ENCODE data around the gene LRRIQ1. TPM values are rescaled to one million over a fixed set of nuclear protein-coding genes. Genes with fewer than 3 reads are reported as not detected.
"Not testable (repeated sequence)": the region's sequence is repeated elsewhere in the genome, so short reads cannot be mapped to it uniquely, and the experiment has no call there.

LRRIQ1 gene
- total RNA-seq, 1 experiment from 2014 or later = 5.2 TPM

DNA sequence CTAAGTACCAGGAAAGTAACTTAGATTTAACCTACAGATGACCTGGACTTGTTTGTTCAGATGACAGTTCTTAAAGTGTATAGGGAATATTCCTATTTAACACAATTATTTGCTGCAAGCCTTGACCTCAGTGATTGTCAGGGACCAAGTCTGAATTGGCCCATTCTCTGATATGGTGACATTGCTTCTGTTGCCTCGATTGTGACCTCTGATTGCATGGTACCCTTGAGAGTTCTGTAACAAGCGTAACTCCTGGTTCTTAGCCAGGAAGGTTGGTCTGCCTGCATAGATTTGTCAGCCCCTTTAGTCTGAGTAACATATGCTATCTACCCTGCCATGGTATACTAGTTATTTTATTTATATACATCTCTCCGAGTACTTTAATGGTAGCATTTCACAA, 150.1 kb downstream of the LRRIQ1 start:
- ChIA-PET POLR2A (ENCODE audit: unreplicated experiment) (no interaction called here), CTCF (no interaction called here)
- no peak overlapping the region for H3K27ac ChIP-seq
- H3K4me2 ChIP-seq = no peak overlapping the region
- H2AFZ ChIP-seq = no peak overlapping the region
- no peak for TF ChIP-seq EZH2 (IDR thresholded peaks at IDR 0.05; ENCODE audit: low read depth)
- TF ChIP-seq, protein P1, sequence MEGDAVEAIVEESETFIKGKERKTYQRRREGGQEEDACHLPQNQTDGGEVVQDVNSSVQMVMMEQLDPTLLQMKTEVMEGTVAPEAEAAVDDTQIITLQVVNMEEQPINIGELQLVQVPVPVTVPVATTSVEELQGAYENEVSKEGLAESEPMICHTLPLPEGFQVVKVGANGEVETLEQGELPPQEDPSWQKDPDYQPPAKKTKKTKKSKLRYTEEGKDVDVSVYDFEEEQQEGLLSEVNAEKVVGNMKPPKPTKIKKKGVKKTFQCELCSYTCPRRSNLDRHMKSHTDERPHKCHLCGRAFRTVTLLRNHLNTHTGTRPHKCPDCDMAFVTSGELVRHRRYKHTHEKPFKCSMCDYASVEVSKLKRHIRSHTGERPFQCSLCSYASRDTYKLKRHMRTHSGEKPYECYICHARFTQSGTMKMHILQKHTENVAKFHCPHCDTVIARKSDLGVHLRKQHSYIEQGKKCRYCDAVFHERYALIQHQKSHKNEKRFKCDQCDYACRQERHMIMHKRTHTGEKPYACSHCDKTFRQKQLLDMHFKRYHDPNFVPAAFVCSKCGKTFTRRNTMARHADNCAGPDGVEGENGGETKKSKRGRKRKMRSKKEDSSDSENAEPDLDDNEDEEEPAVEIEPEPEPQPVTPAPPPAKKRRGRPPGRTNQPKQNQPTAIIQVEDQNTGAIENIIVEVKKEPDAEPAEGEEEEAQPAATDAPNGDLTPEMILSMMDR (conservative IDR thresholded peaks at IDR 0.05) = no peak
- H3K36me3 ChIP-seq (ENCODE audit: low read depth) = no peaks in the 10 kb centered on the region
- H3K9me2 ChIP-seq (ENCODE audit: insufficient read depth) = no peaks in the 10 kb centered on the region
- no peaks in the 10 kb centered on the region for H3F3A ChIP-seq (ENCODE audit: insufficient read depth, low read depth)
- no TSS peak for BruUV-seq (replicated peaks)
- no peaks in the 10 kb centered on the region for H3K79me2 ChIP-seq (ENCODE audit: low read depth)
- no peaks in the 10 kb centered on the region for H3K27me3 ChIP-seq (ENCODE audit: insufficient read depth, low read depth)
- H3K9me3 ChIP-seq (ENCODE audit: insufficient read depth, low read depth) = no peaks in the 10 kb centered on the region
- intact Hi-C loops (cut with micrococcal nuclease; ENCODE audit: unreplicated experiment) = no loop called here
- H3K4me1 ChIP-seq (replicated peaks; ENCODE audit: insufficient read depth) = no peaks in the 10 kb centered on the region
- no peak for DNase-seq
- H4K20me1 ChIP-seq (ENCODE audit: insufficient read depth) = no peaks in the 10 kb centered on the region
- H3K4me3 ChIP-seq = no peak overlapping the region

DNA sequence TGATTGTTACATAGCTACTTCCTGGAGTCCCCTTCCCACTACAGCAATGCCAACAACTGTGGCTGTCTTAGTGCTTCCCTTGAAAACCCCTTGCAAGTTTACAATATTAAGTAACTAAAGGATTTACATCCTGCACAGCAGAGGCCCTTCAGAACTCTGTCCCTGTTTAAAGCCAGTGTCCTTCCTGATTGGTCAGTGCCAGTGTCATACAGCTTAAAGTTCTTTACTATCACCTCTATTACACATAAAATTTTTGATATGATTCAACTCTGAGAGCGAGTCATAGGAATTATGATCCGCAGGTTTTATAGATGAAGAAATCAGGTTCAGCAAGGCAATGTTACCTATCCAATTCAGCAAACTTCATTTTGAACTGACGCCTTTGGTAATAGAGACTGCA, 152.5 kb downstream of the LRRIQ1 start:
- H3K4me2 ChIP-seq = no peak overlapping the region
- no peaks in the 10 kb centered on the region for H3K4me1 ChIP-seq (replicated peaks; ENCODE audit: insufficient read depth)
- no TSS peak for BruUV-seq (replicated peaks)
- no peaks in the 10 kb centered on the region for H3K9me2 ChIP-seq (ENCODE audit: insufficient read depth)
- no peaks in the 10 kb centered on the region for H3K27me3 ChIP-seq (ENCODE audit: insufficient read depth, low read depth)
- CTCF ChIA-PET = no interaction called here
- H3K36me3 ChIP-seq (ENCODE audit: low read depth) = no peaks in the 10 kb centered on the region
- no peaks in the 10 kb centered on the region for H4K20me1 ChIP-seq (ENCODE audit: insufficient read depth)
- DNase-seq = no peak
- intact Hi-C loops (cut with micrococcal nuclease; ENCODE audit: unreplicated experiment) = no loop called here
- TF ChIP-seq, protein P1 (conservative IDR thresholded peaks at IDR 0.05) = no peak
- no peak for TF ChIP-seq EZH2 (IDR thresholded peaks at IDR 0.05; ENCODE audit: low read depth)
- H3K79me2 ChIP-seq (ENCODE audit: low read depth) = no peaks in the 10 kb centered on the region
- H3F3A ChIP-seq (ENCODE audit: insufficient read depth, low read depth) = no peaks in the 10 kb centered on the region
- H2AFZ ChIP-seq = no peak overlapping the region
- H3K9me3 ChIP-seq (ENCODE audit: insufficient read depth, low read depth) = no peaks in the 10 kb centered on the region
- H3K27ac ChIP-seq = no peak overlapping the region
- POLR2A ChIA-PET (ENCODE audit: unreplicated experiment) = no interaction called here
- no peak overlapping the region for H3K4me3 ChIP-seq

DNA sequence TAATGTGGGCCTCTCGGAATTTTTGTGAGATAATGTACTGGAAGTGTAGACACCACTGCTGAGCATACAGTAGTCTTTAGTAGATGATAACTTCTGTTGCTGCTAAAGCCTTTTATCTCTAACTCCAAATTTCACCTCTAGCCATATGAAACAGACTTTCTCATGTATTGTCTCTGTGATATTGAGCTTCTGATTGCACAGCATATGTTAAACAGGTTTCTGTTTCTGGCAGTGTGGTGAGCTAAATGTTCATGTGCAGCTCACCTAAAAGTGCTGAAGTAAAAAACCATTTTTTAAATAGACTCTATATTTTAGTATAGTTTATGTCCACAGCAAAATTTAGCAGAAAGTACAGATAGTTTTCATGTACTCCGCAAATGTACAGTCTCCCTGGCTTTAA, 154.6 kb downstream of the LRRIQ1 start:
- CTCF ChIA-PET = no interaction called here

DNA sequence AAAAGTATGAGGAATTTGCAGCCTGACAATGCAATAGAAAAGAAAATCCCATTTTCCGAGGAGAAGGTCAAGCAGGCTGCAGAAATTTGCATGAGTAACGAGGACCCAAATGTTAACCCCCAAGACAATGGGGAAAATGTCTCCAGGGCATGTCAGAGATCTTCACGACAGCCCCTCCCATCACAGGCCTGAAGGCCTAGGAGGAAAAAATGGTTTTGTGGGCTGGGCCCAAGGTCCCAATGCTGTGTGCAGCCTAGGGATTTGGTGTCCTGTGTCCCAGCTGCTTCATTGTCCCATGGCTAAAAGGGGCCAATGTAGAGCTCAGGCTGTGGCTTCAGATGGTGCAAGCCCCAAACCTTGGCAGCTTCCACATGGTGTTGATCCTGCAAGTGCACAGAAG, 167.7 kb downstream of the LRRIQ1 start:
- H3K9me2 ChIP-seq (ENCODE audit: insufficient read depth); DNase-seq; H3K36me3 ChIP-seq (ENCODE audit: low read depth); POLR2A ChIA-PET (ENCODE audit: unreplicated experiment); CTCF ChIA-PET; H3F3A ChIP-seq (ENCODE audit: insufficient read depth, low read depth); H3K4me2 ChIP-seq; H3K4me1 ChIP-seq (replicated peaks; ENCODE audit: insufficient read depth); H3K79me2 ChIP-seq (ENCODE audit: low read depth); H2AFZ ChIP-seq; H3K27ac ChIP-seq; intact Hi-C loops (cut with micrococcal nuclease; ENCODE audit: unreplicated experiment); H3K4me3 ChIP-seq; H4K20me1 ChIP-seq (ENCODE audit: insufficient read depth); H3K27me3 ChIP-seq (ENCODE audit: insufficient read depth, low read depth); H3K9me3 ChIP-seq (ENCODE audit: insufficient read depth, low read depth); BruUV-seq (replicated peaks): not testable (repeated sequence)

More for the DNA sequence above, 154.6 kb downstream of the LRRIQ1 start:
- H3K27me3 ChIP-seq (ENCODE audit: insufficient read depth, low read depth) = no peaks in the 10 kb centered on the region
- no peaks in the 10 kb centered on the region for H3K79me2 ChIP-seq (ENCODE audit: low read depth)
- H2AFZ ChIP-seq = no peak overlapping the region
- POLR2A ChIA-PET (ENCODE audit: unreplicated experiment) = no interaction called here
- H4K20me1 ChIP-seq (ENCODE audit: insufficient read depth) = no peaks in the 10 kb centered on the region
- no TSS peak for BruUV-seq (replicated peaks)
- no peaks in the 10 kb centered on the region for H3K9me2 ChIP-seq (ENCODE audit: insufficient read depth)
- H3K4me3 ChIP-seq = no peak overlapping the region
- no peaks in the 10 kb centered on the region for H3F3A ChIP-seq (ENCODE audit: insufficient read depth, low read depth)
- TF ChIP-seq, protein P1 (conservative IDR thresholded peaks at IDR 0.05) = no peak
- no peak for TF ChIP-seq EZH2 (IDR thresholded peaks at IDR 0.05; ENCODE audit: low read depth)
- no peak overlapping the region for H3K4me2 ChIP-seq
- H3K4me1 ChIP-seq (replicated peaks; ENCODE audit: insufficient read depth) = no peaks in the 10 kb centered on the region
- no peaks in the 10 kb centered on the region for H3K36me3 ChIP-seq (ENCODE audit: low read depth)
- DNase-seq = no peak
- no peaks in the 10 kb centered on the region for H3K9me3 ChIP-seq (ENCODE audit: insufficient read depth, low read depth)
- H3K27ac ChIP-seq = no peak overlapping the region
- intact Hi-C loops (cut with micrococcal nuclease; ENCODE audit: unreplicated experiment) = no loop called here

Data from PC-9 (cell line).